Neural cell (in vitro differentiated cells): Measurements from ENCODE around the gene SPATA12. TPM values are rescaled to one million over a fixed set of nuclear protein-coding genes. Genes with fewer than 3 reads are reported as not detected.

Experiments used
- H2AFZ ChIP-seq: fragments of 200-600, 300-800 bp; sonication (generic), shearing (Covaris generic); 2 replicates; pipeline ENCODE4 v1.6.0; 2014; ENCODE audit warnings: low read depth, mild to moderate bottlenecking, antibody characterized with exemption, low read length, moderate library complexity
- H3F3A ChIP-seq: fragments of 200-600 bp; shearing (Covaris generic); 2 replicates; pipeline ENCODE4 v1.6.1; 2016; ENCODE audit warnings: mild to moderate bottlenecking, moderate library complexity, mixed read lengths, antibody characterized with exemption, low read length; ENCODE audit not compliant: insufficient read depth, poor library complexity, severe bottlenecking
- H3K27ac ChIP-seq: fragments of 200-600, 300-800 bp; sonication (generic), shearing (Covaris generic); 2 replicates; pipeline ENCODE4 v1.5.1; 2014; ENCODE audit warnings: mild to moderate bottlenecking, low read length, moderate library complexity
- H3K27me3 ChIP-seq: fragments of 300-800, 200-600 bp; sonication (generic), shearing (Covaris generic); 2 replicates; pipeline ENCODE4 v1.6.0; 2014; ENCODE audit warnings: mild to moderate bottlenecking, low read depth, low read length, moderate library complexity; ENCODE audit not compliant: insufficient read depth
- H3K36me3 ChIP-seq: fragments of 300-800, 200-600 bp; sonication (generic), shearing (Covaris generic); 2 replicates; pipeline ENCODE4 v1.5.1; 2014; ENCODE audit warnings: mild to moderate bottlenecking, antibody characterized with exemption, low read length, moderate library complexity; ENCODE audit not compliant: insufficient read depth
- H3K4me2 ChIP-seq: fragments of 300-800, 200-600 bp; sonication (generic), shearing (Covaris generic); 2 replicates; pipeline ENCODE4 v1.6.0; 2014; ENCODE audit warnings: mild to moderate bottlenecking, low read length
- H3K4me3 ChIP-seq: fragments of 300-800, 200-600 bp; sonication (generic), shearing (Covaris generic); 2 replicates; pipeline ENCODE4 v1.5.1; 2014; ENCODE audit warnings: mild to moderate bottlenecking, low read length, moderate library complexity
- H3K79me2 ChIP-seq: fragments of 200-600 bp; shearing (Covaris generic); replicated peaks from 2 replicates; pipeline ENCODE4 v1.6.0; 2014; ENCODE audit warnings: mild to moderate bottlenecking, low read length, moderate library complexity; ENCODE audit not compliant: insufficient read depth
- H3K9ac ChIP-seq: fragments of 300-800, 200-600 bp; sonication (generic), shearing (Covaris generic); 2 replicates; pipeline ENCODE4 v1.6.1; 2016; ENCODE audit warnings: mild to moderate bottlenecking, low read length, mixed read lengths
- H3K9me2 ChIP-seq: fragments of 200-600 bp; shearing (Covaris generic); 2 replicates; pipeline ENCODE4 v1.6.1; 2016; ENCODE audit warnings: mild to moderate bottlenecking, low read length, mixed read lengths; ENCODE audit not compliant: insufficient read depth
- H3K9me3 ChIP-seq: fragments of 200-600, 300-800 bp; sonication (generic), shearing (Covaris generic); 2 replicates; pipeline ENCODE4 v1.6.1; 2016; ENCODE audit warnings: mild to moderate bottlenecking, mixed run types, low read length, moderate library complexity, mixed read lengths
- H4K20me1 ChIP-seq: fragments of 200-600 bp; shearing (Covaris generic); 2 replicates; pipeline ENCODE4 v1.6.1; 2016; ENCODE audit warnings: mild to moderate bottlenecking, mixed run types; ENCODE audit not compliant: insufficient read depth
- EP300 ChIP-seq: fragments of 450-650 bp; conservative IDR thresholded peaks from 2 replicates; pipeline ENCODE4 v1.6.1; 2014; ENCODE audit warnings: antibody characterized with exemption, mild to moderate bottlenecking, moderate library complexity; ENCODE audit not compliant: poor library complexity, severe bottlenecking
- EZH2 ChIP-seq: fragments of 200-600, 300-800 bp; shearing (Covaris generic), sonication (generic); IDR thresholded peaks from 2 replicates; pipeline ENCODE4 v1.6.1; 2014; ENCODE audit warnings: antibody characterized with exemption, low read length, borderline replicate concordance, mild to moderate bottlenecking; ENCODE audit not compliant: insufficient read depth, poor library complexity, severe bottlenecking
- MXI1 ChIP-seq: fragments of 450-650 bp; conservative IDR thresholded peaks from 2 replicates; pipeline ENCODE4 v1.6.1; 2014; ENCODE audit warnings: antibody characterized with exemption, mild to moderate bottlenecking; ENCODE audit not compliant: poor library complexity, severe bottlenecking
- POLR2AphosphoS5 ChIP-seq: IDR thresholded peaks from 2 replicates; pipeline ENCODE4 v1.6.1; 2012
- RAD21 ChIP-seq: fragments of 450-650 bp; conservative IDR thresholded peaks from 2 replicates; pipeline ENCODE4 v1.6.1; 2014; ENCODE audit warnings: antibody characterized with exemption, mild to moderate bottlenecking, moderate library complexity
- SMC3 ChIP-seq: fragments of 450-650 bp; conservative IDR thresholded peaks from 2 replicates; pipeline ENCODE4 v1.6.1; 2014; ENCODE audit warnings: antibody characterized with exemption, mild to moderate bottlenecking, moderate library complexity; ENCODE audit not compliant: poor library complexity
- TAF1 ChIP-seq: IDR thresholded peaks from 2 replicates; pipeline ENCODE4 v1.6.1; 2012; ENCODE audit warnings: low read depth
- polyA plus RNA-seq: library from polyadenylated mRNA; depleted of rRNA; stranded (reverse); fragments of >200 nt; gene quantifications from 2 replicates; pipeline ENCODE4 v1.2.3, GENCODE V29; 2014
- TF ChIP-seq, protein P1 (sequence below): fragments of 450-650 bp; IDR thresholded peaks from 2 replicates; pipeline ENCODE4 v1.5.1; 2014; ENCODE audit warnings: antibody characterized with exemption, mild to moderate bottlenecking, moderate library complexity; ENCODE audit not compliant: poor library complexity, severe bottlenecking
- TF ChIP-seq, protein P2 (sequence below): IDR thresholded peaks from 2 replicates; pipeline ENCODE4 v1.6.1; 2012; ENCODE audit warnings: borderline replicate concordance

The SPATA12 gene
- polyA plus RNA-seq, 1 donor from 2014 or later: not detected

DNA sequence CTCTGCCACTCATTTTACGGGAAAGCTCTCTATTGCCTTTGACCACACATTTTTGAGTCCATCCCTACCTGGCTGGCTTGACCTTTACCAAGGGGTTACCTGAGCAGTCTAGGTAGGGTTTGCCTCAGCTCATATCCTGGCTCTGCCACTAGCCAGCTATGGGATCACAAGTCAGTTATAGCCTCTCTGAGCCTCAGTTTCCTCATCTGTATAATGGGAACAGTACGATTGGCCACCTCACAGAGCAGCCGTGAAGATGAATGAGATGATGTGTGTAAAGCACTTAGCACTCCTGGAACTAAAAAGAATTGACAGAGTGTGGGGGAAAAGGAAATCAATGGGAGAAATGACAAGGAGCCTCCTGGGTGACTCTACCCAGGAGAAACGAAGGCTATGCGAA is 28.0 kb downstream of the SPATA12 start:
- Histone ChIP-seq H3K9me3 (no peaks in the 10 kb centered on the region), H3K36me3 (no peaks in the 10 kb centered on the region), H3K79me2 (no peaks in the 10 kb centered on the region), H3K9ac (no peak overlapping the region), H3K27me3 (no peaks in the 10 kb centered on the region), H3K27ac (no peak overlapping the region), H2AFZ (no peak overlapping the region), H3F3A (no peaks in the 10 kb centered on the region), H3K9me2 (no peaks in the 10 kb centered on the region), H3K4me2 (no peak overlapping the region), H3K4me3 (no peak overlapping the region), H4K20me1 (no peaks in the 10 kb centered on the region)
- TF ChIP-seq MXI1: no peak
- no peak for TF ChIP-seq EZH2
- TF ChIP-seq RAD21: no peak
- TF ChIP-seq, protein P1, sequence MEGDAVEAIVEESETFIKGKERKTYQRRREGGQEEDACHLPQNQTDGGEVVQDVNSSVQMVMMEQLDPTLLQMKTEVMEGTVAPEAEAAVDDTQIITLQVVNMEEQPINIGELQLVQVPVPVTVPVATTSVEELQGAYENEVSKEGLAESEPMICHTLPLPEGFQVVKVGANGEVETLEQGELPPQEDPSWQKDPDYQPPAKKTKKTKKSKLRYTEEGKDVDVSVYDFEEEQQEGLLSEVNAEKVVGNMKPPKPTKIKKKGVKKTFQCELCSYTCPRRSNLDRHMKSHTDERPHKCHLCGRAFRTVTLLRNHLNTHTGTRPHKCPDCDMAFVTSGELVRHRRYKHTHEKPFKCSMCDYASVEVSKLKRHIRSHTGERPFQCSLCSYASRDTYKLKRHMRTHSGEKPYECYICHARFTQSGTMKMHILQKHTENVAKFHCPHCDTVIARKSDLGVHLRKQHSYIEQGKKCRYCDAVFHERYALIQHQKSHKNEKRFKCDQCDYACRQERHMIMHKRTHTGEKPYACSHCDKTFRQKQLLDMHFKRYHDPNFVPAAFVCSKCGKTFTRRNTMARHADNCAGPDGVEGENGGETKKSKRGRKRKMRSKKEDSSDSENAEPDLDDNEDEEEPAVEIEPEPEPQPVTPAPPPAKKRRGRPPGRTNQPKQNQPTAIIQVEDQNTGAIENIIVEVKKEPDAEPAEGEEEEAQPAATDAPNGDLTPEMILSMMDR: no peak
- TF ChIP-seq, protein P2, sequence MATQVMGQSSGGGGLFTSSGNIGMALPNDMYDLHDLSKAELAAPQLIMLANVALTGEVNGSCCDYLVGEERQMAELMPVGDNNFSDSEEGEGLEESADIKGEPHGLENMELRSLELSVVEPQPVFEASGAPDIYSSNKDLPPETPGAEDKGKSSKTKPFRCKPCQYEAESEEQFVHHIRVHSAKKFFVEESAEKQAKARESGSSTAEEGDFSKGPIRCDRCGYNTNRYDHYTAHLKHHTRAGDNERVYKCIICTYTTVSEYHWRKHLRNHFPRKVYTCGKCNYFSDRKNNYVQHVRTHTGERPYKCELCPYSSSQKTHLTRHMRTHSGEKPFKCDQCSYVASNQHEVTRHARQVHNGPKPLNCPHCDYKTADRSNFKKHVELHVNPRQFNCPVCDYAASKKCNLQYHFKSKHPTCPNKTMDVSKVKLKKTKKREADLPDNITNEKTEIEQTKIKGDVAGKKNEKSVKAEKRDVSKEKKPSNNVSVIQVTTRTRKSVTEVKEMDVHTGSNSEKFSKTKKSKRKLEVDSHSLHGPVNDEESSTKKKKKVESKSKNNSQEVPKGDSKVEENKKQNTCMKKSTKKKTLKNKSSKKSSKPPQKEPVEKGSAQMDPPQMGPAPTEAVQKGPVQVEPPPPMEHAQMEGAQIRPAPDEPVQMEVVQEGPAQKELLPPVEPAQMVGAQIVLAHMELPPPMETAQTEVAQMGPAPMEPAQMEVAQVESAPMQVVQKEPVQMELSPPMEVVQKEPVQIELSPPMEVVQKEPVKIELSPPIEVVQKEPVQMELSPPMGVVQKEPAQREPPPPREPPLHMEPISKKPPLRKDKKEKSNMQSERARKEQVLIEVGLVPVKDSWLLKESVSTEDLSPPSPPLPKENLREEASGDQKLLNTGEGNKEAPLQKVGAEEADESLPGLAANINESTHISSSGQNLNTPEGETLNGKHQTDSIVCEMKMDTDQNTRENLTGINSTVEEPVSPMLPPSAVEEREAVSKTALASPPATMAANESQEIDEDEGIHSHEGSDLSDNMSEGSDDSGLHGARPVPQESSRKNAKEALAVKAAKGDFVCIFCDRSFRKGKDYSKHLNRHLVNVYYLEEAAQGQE: no peak
- TF ChIP-seq EP300: no peak
- no peak for TF ChIP-seq SMC3
- TF ChIP-seq TAF1: no peak

DNA sequence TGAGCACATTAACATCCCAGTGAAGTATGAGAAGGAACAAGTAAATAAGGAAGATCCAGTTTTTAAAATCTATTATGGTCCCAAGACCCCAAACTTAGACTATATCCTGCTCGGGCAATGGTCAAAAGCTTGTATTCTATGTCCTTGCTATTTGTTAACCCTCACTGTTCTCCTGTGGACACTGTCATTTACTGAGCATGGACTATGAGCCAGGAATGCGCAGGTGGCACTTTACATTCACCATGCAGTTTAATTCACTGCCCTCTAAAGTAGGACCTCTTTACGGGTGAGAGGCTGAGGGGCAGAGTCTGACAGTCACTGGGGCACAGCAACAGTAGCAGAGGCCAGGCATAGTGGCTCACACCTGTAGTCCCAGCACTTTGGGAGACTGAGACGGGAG is 28.6 kb downstream of the SPATA12 start:
- Histone ChIP-seq H3K79me2 (no peaks in the 10 kb centered on the region), H3K9me2 (no peaks in the 10 kb centered on the region), H2AFZ (no peak overlapping the region), H3K9me3 (no peaks in the 10 kb centered on the region), H3K9ac (no peak overlapping the region), H3K27me3 (no peaks in the 10 kb centered on the region), H3K36me3 (no peaks in the 10 kb centered on the region), H3K4me3 (no peak overlapping the region), H3K4me2 (no peak overlapping the region), H3F3A (no peaks in the 10 kb centered on the region), H4K20me1 (no peaks in the 10 kb centered on the region), H3K27ac (no peak overlapping the region)
- no peak for TF ChIP-seq MXI1
- TF ChIP-seq RAD21: no peak
- TF ChIP-seq POLR2AphosphoS5: no peak
- TF ChIP-seq, protein P2: no peak
- no peak for TF ChIP-seq TAF1
- no peak for TF ChIP-seq SMC3
- TF ChIP-seq EP300: no peak
- TF ChIP-seq, protein P1: no peak
